H9 (cell line): ENCODE results near the gene IL1RL1. TPM values are rescaled to one million over a fixed set of nuclear protein-coding genes. Genes with fewer than 3 reads are reported as not detected.

ENCODE experiments used
- DNase-seq: peaks from one replicate; pipeline ENCODE4 v3.0.0-alpha.2; 2017
- H2AFZ ChIP-seq: one replicate; pipeline ENCODE4 v1.6.1; 2013; ENCODE audit warnings: mild to moderate bottlenecking, low read length, control low read depth, moderate library complexity
- H2AK5ac ChIP-seq: 2 replicates; pipeline ENCODE4 v1.6.1; 2013; ENCODE audit warnings: low read length, control low read depth, mixed read lengths; ENCODE audit not compliant: insufficient read length
- H2BK120ac ChIP-seq: one replicate; pipeline ENCODE4 v1.6.1; 2013; ENCODE audit warnings: low read depth, mild to moderate bottlenecking, low read length, control low read depth, inconsistent platforms; ENCODE audit not compliant: poor library complexity, severe bottlenecking
- H2BK12ac ChIP-seq: 2 replicates; pipeline ENCODE4 v1.6.1; 2013; ENCODE audit warnings: low read length, control low read depth, mixed read lengths, low read depth; ENCODE audit not compliant: insufficient read length
- H2BK15ac ChIP-seq: 2 replicates; pipeline ENCODE4 v1.6.1; 2013; ENCODE audit warnings: low read depth, low read length, control low read depth
- H2BK20ac ChIP-seq: one replicate; pipeline ENCODE4 v1.6.1; 2013; ENCODE audit warnings: low read depth, mild to moderate bottlenecking, low read length, control low read depth, inconsistent platforms; ENCODE audit not compliant: poor library complexity, severe bottlenecking
- H2BK5ac ChIP-seq: 2 replicates; pipeline ENCODE4 v1.6.1; 2013; ENCODE audit warnings: low read length, control low read depth, mixed read lengths; ENCODE audit not compliant: insufficient read length
- H3K14ac ChIP-seq: 2 replicates; pipeline ENCODE4 v1.6.1; 2013; ENCODE audit warnings: low read length, control low read depth; ENCODE audit not compliant: insufficient read depth
- H3K18ac ChIP-seq: 2 replicates; pipeline ENCODE4 v1.6.1; 2013; ENCODE audit warnings: low read depth, mild to moderate bottlenecking, mixed read lengths, low read length, control low read depth; ENCODE audit not compliant: insufficient read length
- H3K23ac ChIP-seq: 2 replicates; pipeline ENCODE4 v1.6.1; 2013; ENCODE audit warnings: low read length, control low read depth, mixed read lengths, low read depth; ENCODE audit not compliant: insufficient read length
- H3K23me2 ChIP-seq: 2 replicates; pipeline ENCODE4 v1.6.1; 2013; ENCODE audit warnings: low read depth, mild to moderate bottlenecking, mixed read lengths, low read length, control low read depth; ENCODE audit not compliant: insufficient read length, poor library complexity, severe bottlenecking
- H3K27ac ChIP-seq: 2 replicates; pipeline ENCODE4 v1.5.1; 2013; ENCODE audit warnings: low read length, control low read depth, mixed read lengths, low read depth; ENCODE audit not compliant: insufficient read length
- H3K27me3 ChIP-seq: 2 replicates; pipeline ENCODE4 v1.6.1; 2013; ENCODE audit warnings: low read length, control low read depth, inconsistent platforms; ENCODE audit not compliant: insufficient read depth
- H3K4ac ChIP-seq: 2 replicates; pipeline ENCODE4 v1.6.1; 2013; ENCODE audit warnings: low read depth, mild to moderate bottlenecking, control low read depth, inconsistent platforms, low read length, moderate library complexity
- H3K4me1 ChIP-seq: 2 replicates; pipeline ENCODE4 v1.6.1; 2013; ENCODE audit warnings: low read length, control low read depth, inconsistent platforms; ENCODE audit not compliant: insufficient read depth
- H3K4me2 ChIP-seq: 2 replicates; pipeline ENCODE4 v1.6.1; 2013; ENCODE audit warnings: low read length, control low read depth, mixed read lengths; ENCODE audit not compliant: insufficient read length, insufficient read depth
- H3K56ac ChIP-seq: 2 replicates; pipeline ENCODE4 v1.6.1; 2013; ENCODE audit warnings: low read depth, mild to moderate bottlenecking, mixed read lengths, low read length, control low read depth; ENCODE audit not compliant: insufficient read length
- H3K79me1 ChIP-seq: 2 replicates; pipeline ENCODE4 v1.6.1; 2013; ENCODE audit warnings: low read depth, mild to moderate bottlenecking, moderate library complexity, low read length, control low read depth, inconsistent platforms; ENCODE audit not compliant: insufficient read depth, poor library complexity, severe bottlenecking
- H3K79me2 ChIP-seq: 2 replicates; pipeline ENCODE4 v1.6.1; 2013; ENCODE audit warnings: low read length, control low read depth, inconsistent platforms; ENCODE audit not compliant: insufficient read depth
- H3K9ac ChIP-seq: 2 replicates; pipeline ENCODE4 v1.6.1; 2013; ENCODE audit warnings: low read length, control low read depth, mixed read lengths; ENCODE audit not compliant: insufficient read length; ENCODE audit errors: extremely low read depth
- H3K9me3 ChIP-seq: one replicate; pipeline ENCODE4 v1.6.1; 2013; ENCODE audit warnings: low read depth, low read length, inconsistent platforms; ENCODE audit not compliant: control insufficient read depth
- H3T11ph ChIP-seq: one replicate; pipeline ENCODE4 v1.6.1; 2013; ENCODE audit warnings: mild to moderate bottlenecking, low read length, control low read depth, inconsistent platforms
- H4K20me1 ChIP-seq: one replicate; pipeline ENCODE4 v1.6.1; 2013; ENCODE audit not compliant: control insufficient read depth, insufficient read length, insufficient read depth
- H4K5ac ChIP-seq: 2 replicates; pipeline ENCODE4 v1.6.1; 2013; ENCODE audit warnings: low read depth, mild to moderate bottlenecking, mixed read lengths, low read length, control low read depth; ENCODE audit not compliant: insufficient read length
- H4K8ac ChIP-seq: replicated peaks from 2 replicates; pipeline ENCODE4 v1.6.1; 2013; ENCODE audit warnings: low read length, control low read depth, mixed read lengths, low read depth; ENCODE audit not compliant: insufficient read length
- H4K91ac ChIP-seq: 2 replicates; pipeline ENCODE4 v1.6.1; 2013; ENCODE audit warnings: low read depth, mild to moderate bottlenecking, moderate library complexity, mixed read lengths, low read length, control low read depth; ENCODE audit not compliant: insufficient read length
- H3K27ac Mint-ChIP-seq, 3 experiments: 2 replicates in 2 of 3; 3 replicates in 1 of 3; pipeline ENCODE4 v1.8.0; 2020 to 2021; ENCODE audit warnings: mixed read lengths in 3 of 3, mild to moderate bottlenecking in 1 of 3, moderate library complexity in 1 of 3
- H3K27me3 Mint-ChIP-seq: 2 replicates; pipeline ENCODE4 v1.8.0; 2021; ENCODE audit warnings: low read depth, mild to moderate bottlenecking, moderate library complexity, mixed read lengths
- H3K36me3 Mint-ChIP-seq, 3 experiments: 2 replicates in 2 of 3; 3 replicates in 1 of 3; pipeline ENCODE4 v1.8.0; 2020 to 2021; ENCODE audit warnings: low read depth in 3 of 3, mixed read lengths in 3 of 3; ENCODE audit not compliant: insufficient read depth in 1 of 3
- H3K4me1 Mint-ChIP-seq, 2 experiments: 2 replicates each; pipeline ENCODE4 v1.8.0; 2020; ENCODE audit warnings: mixed read lengths in 2 of 2
- H3K4me3 Mint-ChIP-seq, 2 experiments: 2 replicates in 1 of 2; 3 replicates in 1 of 2; pipeline ENCODE4 v1.8.0; 2020 to 2021; ENCODE audit warnings: mild to moderate bottlenecking in 2 of 2, mixed read lengths in 2 of 2, moderate library complexity in 1 of 2
- H3K9me3 Mint-ChIP-seq, 2 experiments: 2 replicates in 1 of 2; 3 replicates in 1 of 2; pipeline ENCODE4 v1.8.0; 2020; ENCODE audit warnings: mild to moderate bottlenecking in 2 of 2, mixed read lengths in 2 of 2, moderate library complexity in 1 of 2
- WGBS: extraction: QIAGEN DNeasy Blood & Tissue Kit; methylation state at CpG from one replicate; pipeline ENCODE4 v1.1.7; 2013; ENCODE audit warnings: missing lambda C conversion rate, low lambda C conversion rate, mixed read lengths; ENCODE audit not compliant: insufficient read length; ENCODE audit errors: extremely low coverage; 5-methylcytosine and 5-hydroxymethylcytosine counted together
- total RNA-seq: library from RNA; stranded (reverse); gene quantifications from 2 replicates; pipeline ENCODE4 v1.2.1, GENCODE V29; 2021
- TF ChIP-seq, protein P1 (sequence below): fragments of 200-600 bp; sonication (generic); conservative IDR thresholded peaks from 3 replicates; pipeline ENCODE4 v1.8.0; 2021; ENCODE audit warnings: antibody characterized with exemption, mild to moderate bottlenecking

The IL1RL1 gene
- total RNA-seq, 1 experiment from 2014 or later, result not detected

DNA sequence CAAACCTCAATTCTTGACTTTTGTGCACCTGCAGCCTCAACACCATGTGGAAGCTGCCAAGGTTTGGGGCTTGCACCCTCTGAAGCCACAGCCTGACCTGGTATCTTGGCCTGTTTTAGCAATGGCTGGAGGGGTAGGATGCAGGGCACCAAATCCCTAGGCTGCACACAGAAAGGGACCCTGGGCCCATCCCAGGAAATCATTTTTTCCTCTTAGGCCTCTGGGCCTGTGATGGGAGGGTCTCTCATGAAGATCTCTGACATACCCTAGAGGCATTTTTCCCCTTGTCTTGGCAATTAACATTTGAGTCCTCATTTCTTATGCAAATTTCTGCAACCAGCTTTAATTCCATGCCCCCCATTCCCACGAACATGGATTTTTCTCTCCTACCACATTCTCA lies 54.4 kb downstream of the IL1RL1 start:
- Histone ChIP-seq H3K9me3 (peaks cover 16% of the 10 kb centered on the region), H3K27me3 (no peaks in the 10 kb centered on the region), H2BK120ac (no peak overlapping the region), H2BK12ac (no peak overlapping the region), H3K18ac (no peak overlapping the region), H4K8ac (no peak overlapping the region), H3K56ac (no peak overlapping the region), H4K91ac (no peak overlapping the region), H3K4me2 (no peak overlapping the region), H3K9ac (no peak overlapping the region), H3K23me2 (no peaks in the 10 kb centered on the region), H2AFZ (no peak overlapping the region), H3K4me1 (peaks cover 2% of the 10 kb centered on the region; the same call in 1 of the 2 replicates), H3K23ac (no peak overlapping the region), H2BK5ac (no peak overlapping the region), H2BK20ac (no peak overlapping the region), H3K4ac (no peak overlapping the region), H3K79me1 (no peaks in the 10 kb centered on the region), H4K20me1 (no peaks in the 10 kb centered on the region), H3T11ph (no peak overlapping the region), H2BK15ac (no peak overlapping the region), H3K79me2 (no peaks in the 10 kb centered on the region), H2AK5ac (no peak overlapping the region), H4K5ac (no peak overlapping the region), H3K14ac (no peak overlapping the region), H3K27ac (no peak overlapping the region)
- WGBS, result no CpG with 5 or more reads among the region's 1 CpG
- H3K36me3 Mint-ChIP-seq, result peaks cover 5 to 24% (median 19%) of the 10 kb centered on the region in 3 experiments
- H3K4me3 Mint-ChIP-seq, result no peak overlapping the region
- peaks cover 2% of the 10 kb centered on the region for H3K27me3 Mint-ChIP-seq
- TF ChIP-seq, protein P1, sequence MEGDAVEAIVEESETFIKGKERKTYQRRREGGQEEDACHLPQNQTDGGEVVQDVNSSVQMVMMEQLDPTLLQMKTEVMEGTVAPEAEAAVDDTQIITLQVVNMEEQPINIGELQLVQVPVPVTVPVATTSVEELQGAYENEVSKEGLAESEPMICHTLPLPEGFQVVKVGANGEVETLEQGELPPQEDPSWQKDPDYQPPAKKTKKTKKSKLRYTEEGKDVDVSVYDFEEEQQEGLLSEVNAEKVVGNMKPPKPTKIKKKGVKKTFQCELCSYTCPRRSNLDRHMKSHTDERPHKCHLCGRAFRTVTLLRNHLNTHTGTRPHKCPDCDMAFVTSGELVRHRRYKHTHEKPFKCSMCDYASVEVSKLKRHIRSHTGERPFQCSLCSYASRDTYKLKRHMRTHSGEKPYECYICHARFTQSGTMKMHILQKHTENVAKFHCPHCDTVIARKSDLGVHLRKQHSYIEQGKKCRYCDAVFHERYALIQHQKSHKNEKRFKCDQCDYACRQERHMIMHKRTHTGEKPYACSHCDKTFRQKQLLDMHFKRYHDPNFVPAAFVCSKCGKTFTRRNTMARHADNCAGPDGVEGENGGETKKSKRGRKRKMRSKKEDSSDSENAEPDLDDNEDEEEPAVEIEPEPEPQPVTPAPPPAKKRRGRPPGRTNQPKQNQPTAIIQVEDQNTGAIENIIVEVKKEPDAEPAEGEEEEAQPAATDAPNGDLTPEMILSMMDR, result no peak
- peaks cover 28 to 30% of the 10 kb centered on the region in 2 experiments for H3K9me3 Mint-ChIP-seq
- no peak for DNase-seq
- no peak overlapping the region for H3K27ac Mint-ChIP-seq
- H3K4me1 Mint-ChIP-seq, result peaks cover 6% of the 10 kb centered on the region in 2 experiments
